Endodermal cell (in vitro differentiated cells): ENCODE data around the gene PCDHGA1. TPM values are rescaled to one million over a fixed set of nuclear protein-coding genes. Genes with fewer than 3 reads are reported as not detected.

ENCODE experiments used
- DNase-seq: peaks from one replicate; pipeline ENCODE4 v3.0.0-alpha.2; 2017
- H3K27ac ChIP-seq: 2 replicates; pipeline ENCODE4 v1.5.1; 2013; ENCODE audit warnings: mild to moderate bottlenecking, low read depth, low read length, moderate library complexity
- H3K27me3 ChIP-seq: 2 replicates; pipeline ENCODE4 v1.6.1; 2013; ENCODE audit warnings: mild to moderate bottlenecking, low read length, moderate library complexity; ENCODE audit not compliant: insufficient read depth, control insufficient read depth, poor library complexity, severe bottlenecking
- H3K36me3 ChIP-seq: 2 replicates; pipeline ENCODE4 v1.7.0; 2013; ENCODE audit warnings: mild to moderate bottlenecking, low read length, moderate library complexity; ENCODE audit not compliant: control insufficient read depth, insufficient read depth
- H3K4me1 ChIP-seq: one replicate; pipeline ENCODE4 v1.7.0; 2013; ENCODE audit warnings: low read length; ENCODE audit not compliant: control insufficient read depth, insufficient read depth
- H3K4me3 ChIP-seq: 2 replicates; pipeline ENCODE4 v1.5.1; 2013; ENCODE audit warnings: mild to moderate bottlenecking, low read length, moderate library complexity
- H3K9ac ChIP-seq: 2 replicates; pipeline ENCODE4 v1.6.1; 2013; ENCODE audit warnings: mild to moderate bottlenecking, low read length, moderate library complexity; ENCODE audit not compliant: poor library complexity, severe bottlenecking; ENCODE audit errors: extremely low read depth
- H3K9me3 ChIP-seq: 2 replicates; pipeline ENCODE4 v1.6.1; 2013; ENCODE audit warnings: mild to moderate bottlenecking, low read length, moderate library complexity; ENCODE audit not compliant: control insufficient read depth
- H3K27ac Mint-ChIP-seq: 2 replicates; pipeline ENCODE4 v1.8.0; 2020; ENCODE audit warnings: mixed read lengths
- H3K27me3 Mint-ChIP-seq: 2 replicates; pipeline ENCODE4 v1.8.0; 2021; ENCODE audit warnings: mild to moderate bottlenecking, mixed read lengths; ENCODE audit not compliant: insufficient read depth
- H3K36me3 Mint-ChIP-seq: 2 replicates; pipeline ENCODE4 v1.8.0; 2020; ENCODE audit warnings: low read depth, mixed read lengths
- H3K4me1 Mint-ChIP-seq: 2 replicates; pipeline ENCODE4 v1.8.0; 2020; ENCODE audit warnings: mixed read lengths
- H3K4me3 Mint-ChIP-seq: 2 replicates; pipeline ENCODE4 v1.8.0; 2020; ENCODE audit warnings: mild to moderate bottlenecking, moderate library complexity, mixed read lengths
- H3K9me3 Mint-ChIP-seq: 2 replicates; pipeline ENCODE4 v1.8.0; 2020; ENCODE audit warnings: mild to moderate bottlenecking, mixed read lengths
- WGBS, 2 experiments: methylation state at CpG; one replicate each; pipeline versions ENCODE4 v1.1.5 to v1.1.7; 2013; ENCODE audit warnings: missing lambda C conversion rate in 2 of 2, mixed read lengths in 1 of 2; ENCODE audit not compliant: insufficient coverage in 1 of 2, insufficient read length in 1 of 2; 5-methylcytosine and 5-hydroxymethylcytosine counted together
- total RNA-seq, 2 donors: library from RNA; stranded (reverse); fragmentation: NEBNext Ultra II Directional in 1 of 2; extraction: Animal tissue kit (Norgen Biotek cat#: 25700) in 1 of 2; gene quantifications; 2 replicates in 1 of 2; 3 replicates in 1 of 2; pipeline ENCODE4 v1.2.1, GENCODE V29; 2021
- TF ChIP-seq, protein P1 (sequence below): fragments of 200-600 bp; sonication (generic); conservative IDR thresholded peaks from 2 replicates; pipeline ENCODE4 v1.5.0; 2021; ENCODE audit warnings: antibody characterized with exemption, mild to moderate bottlenecking

PCDHGA1 gene
- total RNA-seq, 2 donors from 2014 or later, result 0.38 to 2.2 TPM

GRCh38 chr5:141478321-141478945 is 148.1 kb downstream of the PCDHGA1 start:
- Mint-ChIP-seq H3K4me3 (peak overlapping the region; percentile 19), H3K9me3 (no peaks in the 10 kb centered on the region), H3K4me1 (peaks cover 17% of the 10 kb centered on the region), H3K36me3 (peaks cover 11% of the 10 kb centered on the region), H3K27me3 (peaks cover 31% of the 10 kb centered on the region), H3K27ac (no peak overlapping the region)
- peaks cover 3% of the 10 kb centered on the region for H3K4me1 ChIP-seq
- H3K4me3 ChIP-seq, result no peak overlapping the region
- no peaks in the 10 kb centered on the region for H3K36me3 ChIP-seq
- TF ChIP-seq, protein P1, sequence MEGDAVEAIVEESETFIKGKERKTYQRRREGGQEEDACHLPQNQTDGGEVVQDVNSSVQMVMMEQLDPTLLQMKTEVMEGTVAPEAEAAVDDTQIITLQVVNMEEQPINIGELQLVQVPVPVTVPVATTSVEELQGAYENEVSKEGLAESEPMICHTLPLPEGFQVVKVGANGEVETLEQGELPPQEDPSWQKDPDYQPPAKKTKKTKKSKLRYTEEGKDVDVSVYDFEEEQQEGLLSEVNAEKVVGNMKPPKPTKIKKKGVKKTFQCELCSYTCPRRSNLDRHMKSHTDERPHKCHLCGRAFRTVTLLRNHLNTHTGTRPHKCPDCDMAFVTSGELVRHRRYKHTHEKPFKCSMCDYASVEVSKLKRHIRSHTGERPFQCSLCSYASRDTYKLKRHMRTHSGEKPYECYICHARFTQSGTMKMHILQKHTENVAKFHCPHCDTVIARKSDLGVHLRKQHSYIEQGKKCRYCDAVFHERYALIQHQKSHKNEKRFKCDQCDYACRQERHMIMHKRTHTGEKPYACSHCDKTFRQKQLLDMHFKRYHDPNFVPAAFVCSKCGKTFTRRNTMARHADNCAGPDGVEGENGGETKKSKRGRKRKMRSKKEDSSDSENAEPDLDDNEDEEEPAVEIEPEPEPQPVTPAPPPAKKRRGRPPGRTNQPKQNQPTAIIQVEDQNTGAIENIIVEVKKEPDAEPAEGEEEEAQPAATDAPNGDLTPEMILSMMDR, result peak; percentile 94
- DNase-seq, result peak; percentile 93
- H3K9me3 ChIP-seq, result no peaks in the 10 kb centered on the region
- no peak overlapping the region for H3K27ac ChIP-seq
- 94 to 96% methylated on average over 15 to 20 of the region's 20 CpGs for WGBS, 2 experiments
- H3K9ac ChIP-seq, result no peak overlapping the region
- H3K27me3 ChIP-seq, result peaks cover 12% of the 10 kb centered on the region

DNA sequence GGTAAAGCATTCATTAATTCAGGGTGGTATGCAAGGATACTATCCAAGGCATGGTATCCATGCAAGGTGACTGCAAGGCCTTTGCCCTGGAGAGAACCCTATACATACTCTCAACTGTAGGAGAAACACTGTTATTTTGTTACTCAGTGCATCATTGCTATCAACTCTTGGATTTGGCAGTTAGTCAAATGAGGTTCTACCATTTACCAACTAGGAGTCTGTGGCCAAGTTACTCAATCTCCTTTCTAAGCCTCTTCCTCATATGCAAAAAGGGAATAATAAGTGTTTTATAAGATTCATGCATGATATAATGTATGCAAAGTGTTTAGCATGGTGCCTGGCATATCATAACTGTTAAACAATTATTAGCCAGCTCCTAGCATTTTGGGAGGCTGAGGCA is 149.5 kb downstream of the PCDHGA1 start:
- H3K36me3 ChIP-seq, result no peaks in the 10 kb centered on the region
- H3K4me3 Mint-ChIP-seq, result no peak overlapping the region
- no peak overlapping the region for H3K4me3 ChIP-seq
- H3K9ac ChIP-seq, result no peak overlapping the region
- no peak overlapping the region for H3K27ac ChIP-seq
- TF ChIP-seq, protein P1, result no peak
- H3K27me3 ChIP-seq, result peaks cover 12% of the 10 kb centered on the region
- no peak for DNase-seq
- H3K4me1 ChIP-seq, result peaks cover 6% of the 10 kb centered on the region
- H3K9me3 ChIP-seq, result no peaks in the 10 kb centered on the region
- H3K27ac Mint-ChIP-seq, result no peak overlapping the region
- no peaks in the 10 kb centered on the region for H3K9me3 Mint-ChIP-seq
- H3K27me3 Mint-ChIP-seq, result peaks cover 29% of the 10 kb centered on the region
- H3K4me1 Mint-ChIP-seq, result peaks cover 28% of the 10 kb centered on the region
- H3K36me3 Mint-ChIP-seq, result peaks cover 11% of the 10 kb centered on the region

- Histone ChIP-seq H3K9me3 (no peaks in the 10 kb centered on the region), H3K4me3 (peak overlapping the region; percentile 81), H3K9ac (peak overlapping the region; percentile 21), H3K27me3 (peaks cover 14% of the 10 kb centered on the region), H3K4me1 (peaks cover 12% of the 10 kb centered on the region), H3K27ac (peak overlapping the region; percentile 5), H3K36me3 (no peaks in the 10 kb centered on the region)
- Mint-ChIP-seq H3K4me3 (peak overlapping the region; percentile 68), H3K36me3 (peaks cover 11% of the 10 kb centered on the region), H3K27ac (peak overlapping the region; percentile 52), H3K27me3 (peaks cover 39% of the 10 kb centered on the region), H3K9me3 (no peaks in the 10 kb centered on the region), H3K4me1 (peaks cover 31% of the 10 kb centered on the region)
- peak; percentile 80 for DNase-seq
- TF ChIP-seq, protein P1, result no peak
- 8 to 17% methylated on average over 3 of the region's 3 CpGs for WGBS, 2 experiments
These were observed 153.6 kb downstream of the PCDHGA1 start for GRCh38 chr5:141483902-141484301.
